DMS153 treated with DMSO at 0.1 percent for 48 hours (cell line): ENCODE measurements around the gene APBB2.
"Not testable (repeated sequence)": the region's sequence is repeated elsewhere in the genome, so short reads cannot be mapped to it uniquely, and the experiment has no call there.

Experiments
- DNase-seq: peaks from one replicate; lab custom pipeline; 2025; ENCODE audit not compliant: unreplicated experiment; lab: John Stamatoyannopoulos, UW

APBB2 gene

GRCh38 chr4:41029098-41029497 lies 185.2 kb downstream of the APBB2 start:
- DNase-seq, result no peak

DNA sequence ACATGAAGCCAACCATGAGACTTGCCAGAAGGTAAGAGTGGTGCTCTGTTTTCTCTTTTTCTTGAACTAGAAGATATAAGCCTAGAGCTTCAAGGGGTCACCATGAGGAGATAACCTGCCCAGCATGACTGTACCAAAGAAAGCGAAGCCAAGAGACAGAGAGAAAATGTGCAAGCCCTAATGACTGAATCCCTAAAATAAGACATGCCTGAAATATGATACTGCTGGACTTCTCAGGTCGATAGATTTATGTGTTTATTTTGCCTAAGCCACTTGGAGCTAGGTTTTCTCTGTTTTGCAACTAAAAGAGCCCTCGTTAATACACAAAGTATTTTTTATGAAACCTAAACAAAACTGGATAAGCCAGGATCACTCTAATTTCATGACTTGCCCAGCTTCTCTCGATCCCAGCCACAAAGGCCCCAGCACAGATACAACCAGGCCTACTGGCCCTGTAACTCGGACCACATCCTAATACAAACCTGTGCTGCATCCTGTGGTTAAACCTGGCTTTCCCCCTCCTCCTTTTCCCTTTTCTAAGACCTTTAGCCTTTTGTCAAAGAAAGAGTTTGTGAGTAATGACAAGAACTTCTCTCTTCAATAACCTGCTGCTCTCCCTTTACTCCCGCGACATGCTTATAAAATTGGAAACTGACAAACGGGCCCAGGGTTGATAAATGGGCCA lies 185.8 kb downstream of the APBB2 start:
- no peak for DNase-seq

DNA sequence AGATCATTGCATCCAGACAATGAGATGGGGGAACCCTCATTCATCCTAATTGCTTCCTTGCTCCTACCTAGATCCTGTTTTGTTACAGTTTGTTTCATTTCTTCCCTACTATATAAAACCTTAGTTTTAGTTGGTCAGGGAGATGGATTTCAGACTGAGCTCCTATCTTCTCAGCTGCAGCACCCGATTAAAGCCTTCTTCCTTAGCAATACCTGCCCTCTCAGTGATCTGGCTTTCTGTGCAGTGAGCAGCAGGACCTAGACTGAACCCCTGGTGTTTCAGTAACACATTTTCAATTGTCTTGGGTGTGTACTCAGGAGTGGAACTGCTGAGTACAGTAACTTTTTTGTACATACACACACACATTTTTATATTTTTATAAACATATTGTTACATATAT lies 187.4 kb downstream of the APBB2 start:
- no peak for DNase-seq

DNA sequence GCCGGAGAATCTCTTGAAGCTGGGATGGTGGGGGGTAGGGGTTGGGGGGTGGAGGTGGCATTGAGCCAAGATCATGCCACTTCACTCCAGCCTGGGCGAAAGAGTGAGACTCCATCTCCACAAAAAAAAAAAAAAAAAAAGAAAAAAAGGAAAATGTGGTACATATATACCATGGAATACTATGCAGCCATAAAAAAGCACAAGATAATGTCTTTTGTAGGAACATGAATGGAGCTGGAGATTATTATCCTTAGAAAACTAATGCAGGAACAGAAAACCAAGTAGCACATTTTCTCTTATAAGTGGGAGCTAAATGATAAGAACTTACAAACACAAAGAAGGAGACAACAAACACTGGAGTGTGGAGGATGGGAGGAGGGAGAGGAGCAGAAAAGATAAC lies 188.5 kb downstream of the APBB2 start:
- no peak for DNase-seq

DNA sequence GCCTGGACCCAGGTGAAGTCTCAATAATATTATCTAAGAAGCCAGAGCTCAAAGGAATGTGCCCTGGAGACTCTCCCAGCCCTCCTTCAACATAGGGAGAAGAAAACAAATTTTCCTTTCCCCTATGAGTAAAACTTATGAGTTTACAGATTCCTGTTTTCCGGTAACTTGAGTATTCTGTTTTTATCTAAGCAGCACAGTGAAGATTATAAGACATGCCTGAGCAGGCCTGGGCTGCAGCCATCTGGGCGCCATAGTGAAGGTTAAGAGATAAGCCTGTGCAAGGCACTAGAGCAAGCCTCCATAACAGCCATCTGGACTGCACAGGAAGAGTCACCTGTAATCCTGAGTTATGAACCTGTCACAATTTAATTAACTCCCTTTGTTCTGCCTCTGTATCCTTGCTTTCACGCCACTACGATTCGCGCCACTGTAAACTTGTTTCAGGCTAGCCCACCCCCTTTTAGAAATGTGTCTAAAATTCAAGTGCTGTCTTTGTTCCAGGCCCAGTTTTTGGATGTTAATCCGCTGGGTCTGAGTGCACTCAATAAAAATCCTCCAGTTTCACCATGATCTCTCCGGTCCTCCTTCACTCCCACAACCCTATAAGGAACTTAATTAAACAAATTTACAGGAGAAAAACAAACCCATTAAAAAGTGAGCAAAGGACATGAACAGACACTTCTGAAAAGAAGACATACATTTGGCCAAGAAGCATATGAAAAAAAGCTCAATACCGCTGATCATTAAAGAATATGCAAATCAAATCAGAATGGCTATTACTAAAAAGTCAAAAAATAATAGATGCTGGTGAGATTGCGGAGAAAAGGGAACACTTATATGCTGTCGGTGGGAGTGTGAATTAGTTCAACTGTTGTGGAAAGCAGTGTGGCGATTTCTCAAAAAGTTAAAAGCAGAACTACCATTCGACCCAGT lies 189.5 kb downstream of the APBB2 start:
- DNase-seq, result no peak

- DNase-seq, result no peak
These were observed 192.2 kb downstream of the APBB2 start for GRCh38 chr4:41022116-41022515.

DNA sequence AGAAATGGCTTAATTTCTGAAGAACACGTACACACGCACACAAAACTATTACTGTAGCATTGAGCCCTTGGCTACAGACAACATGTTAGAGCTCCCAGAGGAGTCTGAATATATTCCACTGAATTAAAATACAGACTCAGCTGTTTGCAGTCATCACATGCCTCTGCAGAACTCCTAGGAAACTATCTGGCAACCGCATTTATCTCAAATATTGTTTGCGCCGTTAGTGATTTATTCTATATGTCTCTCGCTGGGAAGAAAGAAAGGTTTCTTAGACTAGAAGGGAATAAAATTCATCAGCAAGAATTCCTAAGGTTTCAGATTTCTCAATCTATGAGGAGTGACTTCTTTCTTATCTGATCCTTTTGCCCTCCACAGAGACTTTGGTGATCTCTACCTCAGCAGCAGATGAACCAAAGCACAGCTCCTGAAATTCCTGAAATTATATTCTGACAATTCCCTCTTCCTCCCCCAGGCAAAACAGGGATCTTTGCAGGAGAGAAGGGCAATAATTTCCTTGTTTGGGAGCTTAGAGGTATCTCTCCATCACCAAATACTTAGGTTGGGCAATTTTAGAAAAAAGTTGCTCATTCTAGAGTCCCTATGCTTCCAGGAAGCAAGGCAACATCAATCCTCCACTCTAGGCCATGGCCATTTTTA lies 199.2 kb downstream of the APBB2 start:
- DNase-seq, result no peak

DNA sequence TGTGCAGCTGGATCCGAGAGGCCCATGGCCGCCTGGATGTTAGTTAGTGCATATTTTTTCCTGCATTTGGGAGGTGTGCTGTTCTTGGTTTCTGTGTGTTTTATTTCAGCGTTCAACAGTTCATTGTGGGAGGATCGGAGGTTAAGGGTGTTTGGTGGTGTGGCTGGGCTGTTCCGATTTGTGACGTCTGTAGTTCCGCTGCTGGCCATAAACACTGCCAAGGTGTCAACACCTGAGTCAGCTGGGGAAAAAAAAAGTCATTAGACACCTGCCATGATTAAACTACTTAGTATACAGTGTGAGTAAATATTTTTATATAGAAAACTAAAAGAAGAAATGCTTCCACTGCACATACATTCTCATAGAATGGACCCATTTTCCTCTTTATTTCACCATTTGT lies 200.2 kb downstream of the APBB2 start:
- no peak for DNase-seq

- no peak for DNase-seq
These were observed 200.6 kb downstream of the APBB2 start for GRCh38 chr4:41013746-41014145.

DNA sequence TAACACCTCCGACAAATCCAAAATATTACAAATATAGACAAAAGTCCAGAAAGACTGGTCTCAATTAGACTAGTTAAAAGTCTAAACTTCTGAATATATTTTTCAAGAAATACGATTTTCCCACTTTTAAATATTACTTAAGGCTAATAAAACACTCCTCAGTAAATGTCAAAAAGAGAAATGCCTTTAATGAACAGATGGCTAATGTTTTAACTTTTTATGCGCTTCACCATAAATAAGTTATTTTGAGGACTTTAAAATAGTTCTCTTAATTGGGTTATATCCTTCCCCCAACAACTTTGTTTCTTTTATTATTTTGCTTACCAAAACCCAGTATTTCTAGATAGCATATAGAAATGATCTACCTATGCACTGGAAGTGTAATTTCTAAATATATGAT lies 201.4 kb downstream of the APBB2 start:
- DNase-seq, result no peak

GRCh38 chr4:41012293-41012692 lies 202.0 kb downstream of the APBB2 start:
- no peak for DNase-seq

DNA sequence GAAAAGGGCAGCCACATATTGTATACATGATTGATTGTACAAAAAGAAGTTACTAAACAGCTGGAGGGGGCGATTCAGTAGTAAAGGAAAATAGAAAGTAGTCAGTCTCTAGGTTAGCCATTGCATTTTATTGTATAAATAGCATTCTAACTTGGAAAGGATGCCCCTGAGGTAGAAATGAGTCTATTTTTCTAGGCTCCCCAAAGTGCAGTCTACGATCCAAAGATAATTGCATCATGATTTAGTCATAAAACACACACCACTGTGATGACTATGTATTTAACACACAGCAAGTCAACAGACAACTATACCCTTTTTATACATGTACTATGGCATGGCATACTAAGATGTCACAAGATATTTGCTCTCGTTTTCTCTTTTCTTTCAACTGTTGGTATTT lies 204.9 kb downstream of the APBB2 start:
- no peak for DNase-seq

DNA sequence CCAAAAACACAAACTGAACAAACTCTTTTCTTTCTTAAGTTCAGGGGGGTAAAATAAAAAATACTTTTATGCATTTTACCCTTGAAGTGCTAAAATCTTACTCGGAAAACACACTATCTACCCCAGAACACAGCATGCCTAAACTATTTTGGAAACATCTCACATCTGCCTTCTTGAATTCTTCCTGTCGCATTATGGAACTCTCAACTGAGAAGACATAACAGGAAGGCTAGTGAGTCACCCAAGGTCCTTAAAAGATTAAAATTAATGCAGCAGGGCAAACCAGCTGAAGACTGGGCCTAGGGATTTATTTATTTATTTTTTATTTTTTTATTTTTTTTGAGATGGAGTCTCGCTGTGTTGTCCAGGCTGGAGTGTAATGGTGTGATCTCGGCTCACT lies 208.2 kb downstream of the APBB2 start:
- DNase-seq, result no peak

DNA sequence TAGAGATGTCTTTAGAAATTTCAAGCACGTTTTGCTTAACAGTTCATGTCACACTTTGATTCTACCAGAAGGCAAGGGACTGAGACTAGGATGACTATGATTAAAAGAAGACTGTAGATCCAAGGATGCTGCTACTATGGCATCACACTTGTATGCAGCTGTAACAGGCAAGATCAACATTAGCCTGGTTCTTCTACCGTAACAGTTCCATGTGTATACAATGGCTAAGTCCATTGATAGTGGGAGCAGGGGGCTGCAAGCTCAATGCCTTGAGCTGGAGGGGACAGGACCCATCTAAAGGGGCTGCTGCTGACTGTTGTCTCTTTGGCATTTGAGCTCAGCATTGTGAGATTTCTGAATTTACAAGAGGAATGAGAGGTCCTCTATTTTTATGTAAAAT lies 212.0 kb downstream of the APBB2 start:
- DNase-seq, result no peak

DNA sequence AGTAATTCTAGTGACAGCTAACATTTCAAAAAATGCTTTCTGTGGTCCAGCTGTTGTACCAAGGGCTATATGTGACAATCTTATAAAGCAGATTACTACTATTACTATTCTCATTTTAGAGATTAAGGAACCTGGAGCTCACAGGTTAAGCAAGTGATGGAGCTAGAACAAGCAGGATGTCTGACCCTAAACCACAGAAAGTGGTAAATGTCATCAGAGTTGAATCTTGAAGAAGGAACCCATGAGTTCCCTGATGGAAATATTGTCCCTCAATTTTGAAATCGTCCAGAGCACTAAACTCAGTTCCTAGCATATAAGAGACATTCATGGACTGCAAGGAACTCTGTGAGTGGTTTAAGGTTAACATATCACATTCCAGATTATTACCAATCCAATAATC lies 214.0 kb downstream of the APBB2 start:
- no peak for DNase-seq

- no peak for DNase-seq
These were observed 215.5 kb downstream of the APBB2 start for GRCh38 chr4:40998675-40999358.

GRCh38 chr4:40995850-40996249 lies 218.5 kb downstream of the APBB2 start:
- DNase-seq, result no peak

DNA sequence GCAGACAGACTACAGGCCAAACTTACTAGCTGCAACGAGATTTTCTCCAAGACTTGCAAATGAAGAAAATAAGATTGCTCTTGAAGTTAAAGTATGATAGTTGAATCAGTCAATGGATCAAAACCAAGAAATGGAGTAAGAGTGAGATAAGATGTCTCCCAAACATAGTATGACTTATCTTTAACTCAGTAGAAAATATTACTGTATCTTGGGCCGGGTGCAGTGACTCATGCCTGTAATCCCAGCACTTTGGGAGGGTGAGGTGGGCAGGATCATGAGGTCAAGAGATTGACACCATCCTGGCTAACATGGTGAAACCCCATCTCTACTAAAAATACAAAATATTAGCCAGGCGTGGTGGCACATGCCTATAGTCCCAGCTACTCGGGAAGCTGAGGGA lies 220.0 kb downstream of the APBB2 start:
- DNase-seq, result not testable (repeated sequence)

- not testable (repeated sequence) for DNase-seq
These were observed 221.0 kb downstream of the APBB2 start for GRCh38 chr4:40993296-40993693.

DNA sequence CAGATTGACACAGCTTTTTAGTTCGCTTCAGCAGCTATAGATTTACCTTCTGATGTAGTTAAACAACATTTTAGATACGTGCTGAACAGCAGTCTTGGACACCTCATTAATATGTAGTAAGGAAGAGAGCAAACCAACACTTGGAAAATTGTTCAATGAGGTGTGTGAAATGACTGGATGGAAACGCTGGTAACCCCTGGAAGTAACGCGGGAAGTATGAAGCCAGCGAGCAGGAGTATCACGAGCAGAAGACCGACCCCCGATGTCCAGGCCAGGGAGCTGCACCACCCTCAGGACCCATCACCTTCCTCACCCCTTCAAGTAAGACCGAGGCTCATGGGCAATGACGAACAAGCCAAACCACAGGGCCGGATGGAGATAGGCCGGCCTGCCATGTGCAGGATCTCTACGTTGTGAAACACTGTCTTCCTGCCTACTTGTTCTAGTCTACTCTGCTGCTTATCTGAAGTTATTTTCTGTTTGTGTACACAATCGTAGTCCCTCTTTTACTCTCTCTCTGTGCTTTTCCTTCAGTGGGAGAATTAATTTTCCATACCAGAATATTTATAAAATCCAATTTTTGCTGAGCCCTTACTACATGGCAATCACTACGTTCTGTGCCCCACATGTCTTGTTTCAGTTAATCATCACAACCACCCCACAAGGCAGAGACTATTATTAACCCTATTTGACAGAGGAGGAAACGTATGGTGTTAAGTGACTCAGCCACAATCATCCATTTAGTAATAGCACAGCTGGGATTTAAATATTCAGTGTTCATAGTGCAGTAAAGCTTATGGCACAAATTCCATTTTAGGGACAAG lies 221.7 kb downstream of the APBB2 start:
- DNase-seq, result no peak
